ENCODE data around the gene USP13.
"Not testable (repeated sequence)": the region's sequence is repeated elsewhere in the genome, so short reads cannot be mapped to it uniquely, and the experiment has no call there.

The USP13 gene

DNA sequence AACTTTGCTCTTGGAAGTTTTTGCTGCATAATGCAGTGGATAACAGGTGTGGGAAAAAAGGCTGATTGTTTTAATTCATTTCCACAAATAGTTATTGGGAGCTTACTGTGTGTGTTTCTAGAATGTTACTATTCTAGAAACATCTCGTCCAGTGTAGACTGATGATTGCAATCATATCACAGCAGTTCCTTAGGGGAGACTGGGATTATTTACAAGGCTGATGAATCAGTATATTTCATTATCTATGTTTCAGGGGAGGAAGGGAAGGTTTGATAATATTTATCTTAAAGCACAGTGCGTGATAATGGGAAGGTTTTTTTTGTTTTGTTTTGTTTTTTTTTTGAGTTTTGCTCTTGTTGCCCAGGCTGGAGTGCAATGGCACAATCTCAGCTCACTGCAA lies 2.4 kb downstream of the USP13 start:
- no peak for DNase-seq (ENCODE audit: low read depth)

DNA sequence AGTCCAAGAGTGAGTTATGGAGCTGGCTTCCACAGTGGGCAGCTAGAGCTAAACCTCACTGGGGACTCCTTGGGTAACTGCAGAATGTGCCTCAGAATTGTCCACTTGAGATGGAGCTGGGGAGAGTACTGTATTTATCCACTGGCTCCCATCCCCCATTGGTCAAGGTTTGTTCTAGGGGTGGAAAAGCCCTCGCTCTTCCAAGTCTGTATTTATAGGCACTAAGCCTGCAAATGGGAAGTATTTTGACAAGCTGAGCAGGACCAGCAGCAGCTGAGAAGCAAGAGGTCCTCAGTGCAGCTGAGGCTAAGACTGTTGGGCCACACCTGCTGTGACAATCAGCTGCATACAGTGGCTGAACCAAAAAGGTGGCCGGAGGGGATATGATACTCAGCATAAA lies 5.8 kb downstream of the USP13 start:
- DNase-seq (ENCODE audit: low read depth) = no peak

DNA sequence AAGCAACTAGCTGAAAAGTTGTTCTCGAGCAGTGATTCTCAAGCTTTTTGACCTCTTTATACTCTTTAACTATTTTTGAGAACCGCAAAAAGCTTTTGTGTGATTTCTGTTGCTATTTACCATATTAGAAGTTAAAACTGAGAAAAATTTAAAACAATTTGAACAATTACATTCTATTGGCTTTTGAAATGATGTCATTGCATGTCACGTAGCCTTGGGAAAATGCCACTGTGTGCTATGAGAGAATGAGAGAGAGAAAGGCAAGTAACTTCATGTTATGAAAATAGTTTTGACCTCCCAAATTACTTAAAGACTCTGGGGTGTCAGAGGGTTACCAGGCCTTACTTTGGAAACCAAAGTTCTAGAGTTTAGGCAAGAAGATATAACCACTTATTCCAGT lies 8.0 kb downstream of the USP13 start:
- no peak for DNase-seq (ENCODE audit: low read depth)

DNA sequence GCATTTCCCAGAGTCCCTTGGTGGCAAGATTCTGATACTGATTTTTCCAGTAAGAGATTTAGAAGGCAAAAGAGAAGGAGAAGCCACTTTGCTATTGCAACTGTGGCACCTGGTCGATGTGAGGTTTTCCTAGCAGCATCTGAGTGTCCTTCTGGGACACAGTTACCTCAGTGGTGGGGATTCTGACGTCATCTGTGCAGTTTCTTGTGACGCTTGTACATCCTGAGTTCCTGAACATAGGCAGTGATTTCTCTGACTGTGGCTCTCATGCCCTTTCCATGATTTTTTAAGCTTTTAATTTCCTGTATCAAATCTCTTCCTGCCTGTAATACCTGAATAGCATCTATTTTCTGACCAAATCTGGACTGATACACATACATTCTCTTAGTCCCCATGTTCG lies 8.9 kb downstream of the USP13 start:
- DNase-seq (ENCODE audit: low read depth) = no peak

DNA sequence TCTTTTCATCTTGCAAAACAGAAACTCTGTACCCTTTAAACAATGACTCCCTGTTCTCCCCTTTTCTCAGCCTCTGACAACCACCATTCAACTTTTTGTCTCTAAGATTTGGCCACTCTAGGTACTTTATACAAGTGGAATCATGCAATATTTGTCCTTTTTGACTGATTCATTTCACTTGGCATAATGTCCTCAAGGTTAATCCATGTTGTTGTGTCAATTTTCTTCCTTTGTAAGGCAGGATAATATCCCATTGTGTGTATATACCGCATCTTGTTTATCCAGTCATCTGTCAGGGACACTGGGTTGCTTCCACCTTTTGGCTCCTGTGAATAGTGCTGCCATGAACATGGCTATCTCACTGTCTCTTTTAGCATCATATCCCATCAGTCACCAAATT lies 10.3 kb downstream of the USP13 start:
- no peak for DNase-seq (ENCODE audit: low read depth)

DNA sequence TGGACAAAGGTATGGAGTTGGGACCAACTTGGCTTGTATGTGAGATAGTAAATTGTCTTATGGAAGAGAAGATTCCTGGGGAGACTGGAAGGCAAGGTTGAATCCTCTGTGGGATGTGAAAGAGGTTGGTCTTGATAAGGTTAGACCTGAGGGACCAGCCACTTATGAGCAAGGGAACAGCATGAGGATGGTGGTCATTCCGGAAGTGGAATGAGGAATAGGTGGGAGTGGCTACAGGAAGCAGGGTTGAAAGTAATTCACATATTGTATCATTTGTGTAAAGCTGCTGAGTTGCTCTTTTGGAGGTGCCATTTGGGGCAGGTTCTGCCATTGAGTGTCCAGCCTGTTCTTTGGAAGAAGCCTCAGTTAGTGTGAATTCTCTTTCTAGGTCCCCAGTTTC lies 13.2 kb downstream of the USP13 start:
- DNase-seq (ENCODE audit: low read depth) = no peak

DNA sequence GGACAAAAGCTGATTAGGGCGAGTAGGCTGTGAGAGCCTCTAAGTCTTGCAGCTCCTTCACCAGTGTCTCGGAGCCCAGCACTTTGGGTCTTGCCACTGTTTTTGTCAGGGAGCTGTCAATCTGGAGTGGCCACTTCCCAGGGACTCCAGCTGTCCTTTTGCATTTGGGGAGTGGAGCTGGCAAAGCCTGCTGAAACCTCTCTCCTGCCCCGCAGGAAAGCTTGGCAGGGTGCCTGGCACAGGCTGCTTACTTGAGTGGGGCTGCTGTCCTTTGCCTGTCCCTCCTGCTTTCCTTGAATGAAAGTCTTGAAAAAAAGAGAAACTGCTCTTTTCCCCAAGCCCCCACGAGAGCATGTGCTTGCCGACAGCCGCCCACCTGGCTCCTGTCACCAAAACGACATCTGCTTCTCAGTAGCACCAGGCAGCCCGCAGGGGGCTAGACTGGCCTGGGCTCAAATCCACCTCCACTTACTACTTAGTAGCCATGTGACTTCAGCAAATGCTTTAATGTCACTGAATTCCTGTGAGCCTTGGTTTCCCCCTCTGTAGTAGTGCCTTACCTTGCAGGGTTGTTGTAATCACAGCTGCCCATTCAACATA lies 13.7 kb downstream of the USP13 start:
- DNase-seq (ENCODE audit: low read depth) = no peak

DNA sequence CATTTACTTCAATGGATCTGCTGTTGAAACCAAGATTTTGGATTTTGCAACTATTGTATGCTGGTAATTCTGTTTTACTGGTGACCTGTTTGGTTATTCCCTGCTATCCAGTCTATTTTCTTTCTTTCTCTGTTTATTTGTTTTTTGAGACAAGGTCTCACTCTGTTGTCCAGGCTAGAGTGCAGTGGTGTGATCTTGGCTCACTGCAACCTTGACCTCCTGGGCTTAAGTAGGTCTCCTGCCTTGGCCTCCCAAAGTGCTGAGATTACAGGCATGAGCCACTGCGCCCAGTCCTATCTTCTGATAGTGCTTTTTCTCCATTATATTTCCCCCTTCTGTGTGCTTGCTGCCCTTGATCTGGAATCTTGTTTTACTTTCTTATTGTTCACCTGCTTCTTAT lies 15.6 kb downstream of the USP13 start:
- DNase-seq (ENCODE audit: low read depth) = no peak

DNA sequence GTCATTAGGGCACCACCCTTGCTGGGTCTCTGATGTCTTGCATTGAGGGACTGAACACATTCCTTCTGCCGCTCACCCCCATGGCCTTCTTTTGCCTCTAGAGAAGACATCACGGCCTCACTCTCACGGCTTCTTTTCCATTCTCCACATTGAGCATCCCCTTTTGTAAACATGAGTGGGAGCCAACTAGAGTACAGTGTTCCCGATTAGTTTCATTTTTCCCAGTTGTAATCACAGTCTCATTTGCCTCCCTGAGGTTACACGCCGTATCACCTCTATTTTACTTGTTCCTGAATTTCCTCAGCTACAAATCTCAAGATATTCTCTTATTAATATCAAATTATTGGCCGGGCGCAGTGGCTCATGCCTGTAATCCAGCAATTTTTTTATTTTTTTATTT lies 17.5 kb downstream of the USP13 start:
- DNase-seq (ENCODE audit: low read depth) = no peak

DNA sequence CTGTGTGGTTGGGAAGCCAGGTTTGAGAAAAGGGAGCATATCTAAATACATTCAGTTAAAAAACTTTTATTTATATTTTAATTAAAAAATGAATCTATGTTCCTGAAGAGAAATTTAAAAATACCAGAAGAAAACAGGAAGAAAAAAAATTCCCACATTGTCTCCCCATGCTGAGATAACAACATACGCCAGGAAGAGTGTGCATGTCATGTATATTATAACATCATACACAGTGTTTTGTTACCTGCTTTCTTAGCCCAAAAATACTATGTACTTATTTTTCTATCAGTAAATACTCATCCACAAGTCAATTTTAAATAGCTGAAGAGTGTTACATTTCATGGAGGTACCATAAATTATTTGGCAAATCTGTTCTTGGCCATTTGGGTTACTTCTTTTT lies 18.5 kb downstream of the USP13 start:
- DNase-seq (ENCODE audit: low read depth) = no peak

DNA sequence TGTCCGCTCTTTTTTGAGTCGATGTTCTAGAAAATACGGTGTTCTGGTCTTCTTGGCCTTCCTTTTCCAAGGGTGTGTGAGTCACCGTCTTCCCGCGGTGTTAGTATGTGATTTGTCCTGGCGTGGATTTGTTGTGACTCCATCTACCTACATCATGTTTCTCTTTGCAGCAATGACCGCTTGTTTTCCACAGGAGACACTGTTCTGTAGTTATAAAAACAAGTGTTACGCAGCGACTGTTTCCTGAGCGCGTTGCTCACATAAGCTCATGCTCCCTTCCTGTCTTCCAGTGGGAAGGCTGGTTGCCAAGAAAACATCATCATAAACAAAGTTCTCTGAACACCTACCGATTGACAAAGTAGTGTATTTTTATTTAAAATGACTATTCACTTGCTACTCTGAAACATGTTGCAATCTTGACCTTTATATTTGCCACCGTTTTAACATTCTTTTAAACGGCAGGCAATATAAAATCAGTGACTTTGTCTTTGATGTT lies 19.0 kb downstream of the USP13 start:
- DNase-seq (ENCODE audit: low read depth) = no peak

DNA sequence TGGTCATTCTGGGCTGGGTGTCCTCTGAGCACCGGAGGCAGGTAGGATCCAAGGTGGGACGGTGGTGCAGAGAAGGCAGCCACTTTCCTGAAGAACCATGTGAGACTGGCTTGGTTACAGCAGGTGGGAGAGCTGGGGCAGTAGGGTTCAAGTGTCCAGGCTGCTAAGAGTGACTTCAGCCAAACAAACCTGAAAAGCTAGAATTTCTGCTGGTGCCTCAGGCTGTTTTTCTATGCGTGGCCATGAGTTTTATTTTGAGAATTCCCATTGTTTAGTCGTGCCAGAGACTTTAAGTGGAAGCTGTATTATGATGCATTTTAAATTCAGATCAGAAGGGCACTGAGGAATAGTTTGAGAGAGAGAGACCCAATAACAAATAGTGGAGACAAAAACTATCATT lies 20.1 kb downstream of the USP13 start:
- DNase-seq (ENCODE audit: low read depth) = no peak

DNA sequence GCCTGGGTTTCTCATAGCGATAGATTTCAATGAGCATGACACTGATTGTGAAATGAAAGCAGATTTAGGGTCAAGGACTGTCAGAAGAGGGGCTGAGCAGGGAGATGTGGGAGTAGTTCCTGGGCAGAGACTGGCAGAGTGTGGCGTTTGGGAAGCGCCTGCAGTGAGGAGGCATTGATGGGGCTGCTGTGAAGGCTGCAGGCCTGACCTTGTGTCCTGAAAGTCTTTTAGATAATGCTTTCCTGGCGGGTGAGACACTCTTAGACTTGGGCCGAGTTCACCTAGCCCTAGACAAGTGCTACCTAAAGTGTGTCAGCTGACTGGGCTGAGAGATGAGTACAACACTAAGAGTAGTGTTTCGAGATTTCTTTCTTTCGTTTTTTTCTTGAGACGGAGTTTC lies 20.7 kb downstream of the USP13 start:
- DNase-seq (ENCODE audit: low read depth) = no peak

DNA sequence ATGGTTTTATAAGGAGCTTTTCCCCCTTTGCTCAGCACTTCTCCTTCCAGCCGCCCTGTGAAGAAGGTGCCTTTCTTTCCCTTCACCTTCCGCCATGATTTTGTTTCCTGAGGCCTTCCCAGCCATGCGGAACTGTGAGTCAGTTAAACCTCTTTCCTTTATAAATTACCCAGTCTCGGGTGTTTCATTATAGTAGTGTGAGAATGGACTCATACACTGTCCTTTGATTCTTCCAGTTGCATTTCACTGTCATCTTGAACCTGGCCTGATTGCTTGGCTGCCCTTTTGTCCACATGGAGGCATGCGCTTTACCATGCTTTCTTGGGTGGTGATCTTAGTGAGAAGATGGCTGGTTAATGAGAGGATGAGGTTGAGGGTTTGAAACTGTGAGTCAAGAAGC lies 23.2 kb downstream of the USP13 start:
- DNase-seq (ENCODE audit: low read depth) = no peak

DNA sequence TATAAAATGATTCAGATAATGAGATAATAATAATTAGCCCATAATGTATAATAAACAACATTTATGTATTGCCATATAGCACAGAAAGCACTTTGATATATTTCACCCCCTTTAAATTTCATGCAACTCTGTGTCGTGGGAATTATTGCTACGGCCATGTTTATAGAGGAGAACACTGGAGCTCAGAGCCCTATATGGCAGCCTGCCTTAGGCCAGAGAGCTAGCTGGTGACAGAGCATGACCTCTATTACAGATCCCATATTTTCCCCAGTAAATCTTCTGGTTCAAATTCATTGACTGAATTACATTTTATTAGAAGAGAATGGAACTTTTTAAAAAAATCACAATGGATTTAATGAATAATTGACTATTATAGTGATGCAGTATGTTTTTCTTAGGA lies 25.0 kb downstream of the USP13 start:
- no peak for DNase-seq (ENCODE audit: low read depth)

DNA sequence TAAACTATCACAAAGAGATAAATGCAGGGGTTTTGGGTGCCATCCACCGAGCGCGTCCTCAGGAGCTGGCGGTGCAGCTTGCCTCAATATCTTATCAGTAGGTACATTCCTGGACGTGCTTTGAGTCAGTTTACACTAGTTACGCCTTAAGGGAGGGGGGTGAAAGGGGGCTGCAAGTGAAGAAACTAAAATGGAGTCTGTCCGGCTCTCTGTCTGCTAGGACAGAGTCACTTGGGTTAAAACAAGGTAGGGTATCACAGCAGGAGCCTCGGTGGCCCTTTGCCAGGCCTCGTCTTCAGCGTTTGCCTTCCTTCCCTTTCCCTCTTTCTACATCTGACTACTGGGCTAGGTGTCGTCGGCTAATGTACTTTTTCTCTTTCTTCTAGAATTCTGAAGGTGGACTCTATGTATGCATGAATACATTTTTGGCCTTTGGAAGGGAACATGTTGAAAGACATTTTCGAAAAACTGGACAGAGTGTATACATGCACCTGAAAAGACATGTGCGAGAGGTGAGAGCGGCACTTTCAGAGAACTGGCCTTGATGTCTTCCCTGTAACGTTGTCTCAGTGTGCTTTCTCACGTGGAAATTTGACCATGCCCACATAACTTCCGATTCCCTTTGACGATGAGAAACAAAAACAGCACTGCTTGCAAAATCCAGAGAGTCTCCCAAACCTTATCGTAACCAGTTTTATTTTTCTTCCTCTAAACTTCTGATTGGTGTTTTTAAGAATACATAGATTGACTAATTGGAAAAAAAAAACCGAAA lies 28.8 kb downstream of the USP13 start:
- no peak for DNase-seq (ENCODE audit: low read depth)

DNA sequence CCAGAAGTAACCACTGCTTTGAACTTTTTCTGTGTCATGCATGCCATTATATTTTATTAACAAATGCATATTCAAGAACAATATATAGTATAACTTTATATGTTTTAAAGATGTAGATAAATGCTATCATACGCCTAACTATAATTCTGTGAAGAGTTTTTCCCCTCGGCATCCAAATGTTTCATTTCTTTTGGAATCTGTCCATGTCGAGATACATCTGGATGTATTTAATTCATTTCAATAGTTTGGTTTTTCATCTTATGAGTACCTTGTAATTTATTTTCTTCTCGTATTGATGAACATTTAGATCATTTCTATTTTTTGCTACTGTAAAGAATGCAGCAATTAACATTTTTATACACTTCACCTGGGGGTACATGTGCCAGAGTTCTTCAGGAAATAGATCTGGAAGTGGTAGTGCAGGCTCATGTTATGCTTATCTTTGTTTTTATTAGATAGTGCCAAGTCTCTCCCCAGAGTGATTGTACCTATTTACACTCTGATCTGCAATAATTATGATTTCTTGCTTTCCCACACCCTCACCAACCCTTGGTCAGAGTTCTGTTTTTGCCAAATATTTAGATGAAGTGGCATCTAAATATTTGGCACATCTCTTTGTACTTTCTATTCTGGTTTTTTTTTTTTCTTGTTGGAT lies 29.7 kb downstream of the USP13 start:
- no peak for DNase-seq (ENCODE audit: low read depth)

DNA sequence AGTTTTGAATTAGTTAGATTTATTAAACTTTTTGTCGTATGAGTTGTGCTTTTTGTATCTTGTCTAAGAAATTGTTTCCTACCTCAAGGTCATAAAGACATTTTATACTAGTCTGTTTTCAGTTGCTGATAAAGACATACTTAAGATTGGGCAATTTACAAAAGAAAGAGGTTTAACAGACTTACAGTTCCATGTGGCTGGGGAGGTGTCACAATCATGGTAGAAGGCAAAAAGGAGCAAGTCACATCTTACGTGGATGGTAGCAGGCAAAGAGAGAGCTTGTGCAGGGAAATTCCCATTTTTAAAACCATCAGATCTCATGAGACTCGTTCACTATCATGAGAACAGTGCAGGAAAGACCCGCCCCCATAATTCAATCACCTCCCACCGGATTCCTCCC lies 30.4 kb downstream of the USP13 start:
- not testable (repeated sequence) for DNase-seq (ENCODE audit: low read depth)

DNA sequence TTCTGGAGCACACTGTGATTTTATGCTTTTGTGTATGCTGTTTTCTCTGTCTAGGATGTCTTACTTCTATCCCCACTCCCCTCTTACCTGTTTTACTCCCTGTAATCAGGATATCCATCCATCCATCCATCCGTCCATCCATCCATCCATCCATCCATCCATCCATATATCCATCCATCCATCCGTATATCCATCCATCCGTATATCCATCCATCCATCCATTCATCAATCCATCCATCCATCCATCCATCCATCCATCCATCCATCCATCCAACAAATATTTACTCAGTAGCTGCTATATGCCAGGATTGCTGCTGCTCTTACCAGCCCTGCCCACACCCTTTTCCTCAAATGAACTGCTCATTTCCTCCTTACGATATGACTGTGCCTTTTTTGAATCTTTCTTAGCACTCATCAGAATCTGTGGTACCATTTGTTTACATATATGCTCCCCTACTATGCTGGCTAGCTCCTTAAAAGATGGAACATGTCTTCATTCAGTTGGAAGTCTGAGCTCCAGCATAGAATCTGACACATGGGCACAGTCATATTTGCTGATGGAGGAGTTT lies 35.2 kb downstream of the USP13 start:
- DNase-seq (ENCODE audit: low read depth) = no peak

DNA sequence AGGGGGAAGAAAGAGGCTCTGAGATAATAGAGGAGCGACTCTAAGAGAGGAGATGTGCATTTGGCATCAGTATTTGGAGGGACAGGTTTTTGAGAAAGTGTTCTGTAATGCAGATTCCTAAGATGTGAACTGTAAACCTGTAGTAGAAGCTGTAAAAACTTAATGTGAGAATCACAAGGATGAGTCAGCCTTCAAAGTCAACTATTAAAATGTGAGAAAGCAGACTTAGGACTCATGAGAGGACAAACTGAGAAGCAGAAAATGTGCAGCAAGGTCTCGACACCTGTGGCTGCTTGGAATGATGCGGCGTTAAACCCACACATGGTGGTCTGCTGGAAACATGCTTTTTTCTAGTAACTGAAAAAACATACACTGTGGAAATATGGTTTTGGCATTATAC lies 36.0 kb downstream of the USP13 start:
- DNase-seq (ENCODE audit: low read depth) = no peak

DNA sequence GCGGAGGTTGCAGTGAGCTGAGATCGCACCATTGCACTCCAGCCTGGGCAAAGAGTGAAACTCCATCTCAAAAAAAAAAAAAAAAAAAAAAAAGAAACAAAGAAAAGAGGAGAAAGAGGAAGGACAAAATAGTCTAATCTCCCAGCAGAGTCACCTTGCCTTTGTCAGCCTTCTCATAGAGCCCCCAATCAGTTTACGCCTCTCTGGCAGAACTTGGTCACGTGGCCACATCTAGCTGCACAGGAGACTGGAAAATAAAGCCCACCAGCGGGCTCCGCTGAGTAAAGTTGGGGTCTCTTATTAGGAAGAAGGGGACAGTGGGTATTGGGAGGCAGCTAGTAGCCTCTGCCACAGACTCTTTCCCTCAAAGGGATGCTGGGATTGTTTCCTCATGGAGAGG lies 41.9 kb downstream of the USP13 start:
- DNase-seq (ENCODE audit: low read depth) = no peak

DNA sequence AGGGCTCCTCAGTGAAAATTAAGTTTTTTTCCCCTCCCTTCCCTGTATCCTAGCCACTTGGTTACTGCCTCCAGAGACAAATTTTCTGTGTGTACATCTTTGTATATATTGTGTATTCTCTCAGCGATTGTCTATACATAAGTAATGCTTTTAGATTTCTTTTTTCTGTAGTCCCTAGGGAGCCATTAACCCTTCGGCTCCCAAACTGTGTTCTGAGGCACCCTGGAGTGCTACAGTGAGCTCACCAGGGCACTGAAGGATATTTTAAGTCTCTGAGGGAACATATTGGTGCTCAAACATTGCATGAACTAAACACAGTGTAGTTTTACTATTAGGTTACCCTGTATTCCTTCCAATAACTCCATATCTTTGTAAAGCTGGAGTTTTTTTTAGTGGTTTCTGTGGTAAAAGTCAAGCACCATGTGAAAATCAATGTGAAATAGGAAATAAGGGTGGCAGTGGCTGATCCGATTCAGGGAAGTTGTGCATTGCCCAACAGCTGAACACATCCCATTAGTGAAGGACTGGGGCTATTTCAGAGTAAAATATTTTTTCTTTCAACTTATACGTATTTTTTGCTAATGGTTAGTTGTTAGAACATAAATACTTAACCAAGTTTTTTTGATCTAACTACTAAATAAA lies 43.0 kb downstream of the USP13 start:
- DNase-seq (ENCODE audit: low read depth) = no peak

All from stimulated activated CD8-positive, alpha-beta memory T cell treated with anti-CD3 and anti-CD28 coated beads, Interleukin-15, amount 100 ng/mL, for 1 hour (primary cell).